Hepatocyte (in vitro differentiated cells): ENCODE results near the gene UTP11.

Experiments
- EZH2 ChIP-seq: fragments of 200-600 bp; sonication (generic); IDR thresholded peaks from 2 replicates; pipeline ENCODE4 v1.6.1; 2016; ENCODE audit warnings: antibody characterized with exemption, mild to moderate bottlenecking, borderline replicate concordance
- TF ChIP-seq, protein P1 (sequence below): fragments of 200-600 bp; sonication (generic); IDR thresholded peaks from 2 replicates; pipeline ENCODE4 v1.5.1; 2016; ENCODE audit warnings: antibody characterized with exemption, mild to moderate bottlenecking; ENCODE audit not compliant: poor library complexity

DNA sequence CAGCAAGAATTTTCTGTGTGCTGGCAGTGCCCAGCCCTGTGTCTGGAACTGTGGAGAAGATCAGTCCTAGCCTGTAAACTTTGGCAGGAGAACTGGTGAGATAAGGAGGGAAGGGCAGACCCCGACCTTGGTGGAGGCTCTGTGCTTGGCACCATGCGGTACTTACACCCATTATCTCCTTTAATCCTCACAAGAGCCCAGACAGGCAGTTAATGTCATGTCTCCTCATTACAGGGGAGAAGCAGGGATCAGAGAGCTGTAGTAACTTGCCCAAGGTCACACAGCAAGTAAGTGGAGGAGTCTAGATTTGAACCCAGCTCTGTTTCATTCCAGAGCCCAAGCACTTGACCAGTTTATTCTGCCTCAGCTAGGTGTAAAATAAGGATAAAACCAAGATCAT, 48.0 kb downstream of the UTP11 start:
- TF ChIP-seq, protein P1, sequence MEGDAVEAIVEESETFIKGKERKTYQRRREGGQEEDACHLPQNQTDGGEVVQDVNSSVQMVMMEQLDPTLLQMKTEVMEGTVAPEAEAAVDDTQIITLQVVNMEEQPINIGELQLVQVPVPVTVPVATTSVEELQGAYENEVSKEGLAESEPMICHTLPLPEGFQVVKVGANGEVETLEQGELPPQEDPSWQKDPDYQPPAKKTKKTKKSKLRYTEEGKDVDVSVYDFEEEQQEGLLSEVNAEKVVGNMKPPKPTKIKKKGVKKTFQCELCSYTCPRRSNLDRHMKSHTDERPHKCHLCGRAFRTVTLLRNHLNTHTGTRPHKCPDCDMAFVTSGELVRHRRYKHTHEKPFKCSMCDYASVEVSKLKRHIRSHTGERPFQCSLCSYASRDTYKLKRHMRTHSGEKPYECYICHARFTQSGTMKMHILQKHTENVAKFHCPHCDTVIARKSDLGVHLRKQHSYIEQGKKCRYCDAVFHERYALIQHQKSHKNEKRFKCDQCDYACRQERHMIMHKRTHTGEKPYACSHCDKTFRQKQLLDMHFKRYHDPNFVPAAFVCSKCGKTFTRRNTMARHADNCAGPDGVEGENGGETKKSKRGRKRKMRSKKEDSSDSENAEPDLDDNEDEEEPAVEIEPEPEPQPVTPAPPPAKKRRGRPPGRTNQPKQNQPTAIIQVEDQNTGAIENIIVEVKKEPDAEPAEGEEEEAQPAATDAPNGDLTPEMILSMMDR = no peak
- TF ChIP-seq EZH2 = no peak
